Progenitor cell of endocrine pancreas (in vitro differentiated cells): ENCODE measurements around the gene UBE2E1. TPM values are rescaled to one million over a fixed set of nuclear protein-coding genes. Genes with fewer than 3 reads are reported as not detected.

Experiments
- DNase-seq: peaks from one replicate; pipeline ENCODE4 v3.0.0; 2021; ENCODE audit warnings: low spot score; ENCODE audit not compliant: unreplicated experiment
- H3K27ac Mint-ChIP-seq: 2 replicates; pipeline ENCODE4 v1.8.0; 2021; ENCODE audit warnings: mild to moderate bottlenecking, moderate library complexity, mixed read lengths
- H3K27me3 Mint-ChIP-seq: 2 replicates; pipeline ENCODE4 v1.8.0; 2021; ENCODE audit warnings: mixed read lengths
- H3K36me3 Mint-ChIP-seq: 2 replicates; pipeline ENCODE4 v1.8.0; 2022; ENCODE audit warnings: mixed read lengths; ENCODE audit not compliant: insufficient read depth
- H3K4me1 Mint-ChIP-seq: 2 replicates; pipeline ENCODE4 v1.8.0; 2021; ENCODE audit warnings: low read depth, mixed read lengths
- H3K4me3 Mint-ChIP-seq: 2 replicates; pipeline ENCODE4 v1.8.0; 2021; ENCODE audit warnings: low read depth, mild to moderate bottlenecking, moderate library complexity, mixed read lengths
- H3K9me3 Mint-ChIP-seq: 2 replicates; pipeline ENCODE4 v1.8.0; 2021; ENCODE audit warnings: low read depth, mixed read lengths
- CTCF ChIP-seq: fragments of 200-600 bp; sonication (generic); IDR thresholded peaks from one replicate; pipeline ENCODE4 v1.5.0; 2021; ENCODE audit warnings: antibody characterized with exemption, mild to moderate bottlenecking; ENCODE audit not compliant: unreplicated experiment
- total RNA-seq: library from RNA; stranded (reverse); gene quantifications from 2 replicates; pipeline ENCODE4 v1.2.1, GENCODE V29; 2021

Gene UBE2E1
- total RNA-seq, 1 donor from 2014 or later = 134 TPM

GRCh38 chr3:23856286-23856685 is 50.5 kb downstream of the UBE2E1 start:
- no peaks in the 10 kb centered on the region for H3K27me3 Mint-ChIP-seq
- H3K4me1 Mint-ChIP-seq = peaks cover 4% of the 10 kb centered on the region
- peaks cover 15% of the 10 kb centered on the region for H3K36me3 Mint-ChIP-seq
- TF ChIP-seq CTCF = no peak
- DNase-seq = no peak
- H3K9me3 Mint-ChIP-seq = peaks cover 4% of the 10 kb centered on the region
- no peak overlapping the region for H3K4me3 Mint-ChIP-seq
- H3K27ac Mint-ChIP-seq = peak overlapping the region; percentile 67

DNA sequence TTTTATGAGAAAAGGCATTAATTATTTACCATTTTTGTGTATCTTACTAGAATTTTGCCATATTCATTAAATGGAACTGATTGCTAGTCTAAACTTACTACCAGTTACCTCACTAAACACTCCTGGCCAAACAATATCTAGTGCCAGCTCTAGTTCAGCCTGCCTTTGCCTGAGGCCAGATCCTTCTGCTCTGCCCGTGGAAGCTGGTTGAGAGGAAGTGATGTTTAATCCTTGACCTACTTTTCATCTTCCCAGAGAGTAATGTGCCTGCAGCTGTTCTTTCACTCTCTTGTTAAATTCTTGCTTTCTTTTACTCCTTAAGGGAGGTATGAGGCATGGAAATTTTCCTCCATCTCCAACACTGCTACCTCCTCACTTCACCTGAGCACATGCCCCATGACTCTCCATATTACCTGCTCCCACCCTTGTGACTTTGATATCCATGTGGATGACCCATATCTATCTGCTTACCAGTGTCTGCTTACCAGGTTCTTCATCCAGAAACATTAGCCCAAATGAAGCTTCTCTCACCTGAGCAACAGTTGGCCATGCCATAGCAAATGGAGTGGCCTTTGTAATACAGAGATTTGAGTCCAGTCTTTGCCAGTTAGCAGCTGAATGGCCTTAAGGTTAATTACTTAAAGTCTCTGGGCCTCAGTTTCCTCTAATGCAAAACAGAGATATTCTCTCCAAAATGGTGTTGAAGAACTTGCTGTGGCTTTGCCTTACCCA is 53.4 kb downstream of the UBE2E1 start:
- H3K4me1 Mint-ChIP-seq = peaks cover 8% of the 10 kb centered on the region
- H3K9me3 Mint-ChIP-seq = no peaks in the 10 kb centered on the region
- no peak for TF ChIP-seq CTCF
- H3K27ac Mint-ChIP-seq = no peak overlapping the region
- peaks cover 2% of the 10 kb centered on the region for H3K36me3 Mint-ChIP-seq
- no peak overlapping the region for H3K4me3 Mint-ChIP-seq
- DNase-seq = no peak
- no peaks in the 10 kb centered on the region for H3K27me3 Mint-ChIP-seq

GRCh38 chr3:23859839-23860382 is 54.2 kb downstream of the UBE2E1 start:
- Mint-ChIP-seq H3K4me1 (peaks cover 15% of the 10 kb centered on the region), H3K36me3 (peaks cover 2% of the 10 kb centered on the region), H3K27me3 (no peaks in the 10 kb centered on the region), H3K27ac (no peak overlapping the region), H3K4me3 (no peak overlapping the region), H3K9me3 (no peaks in the 10 kb centered on the region)
- no peak for DNase-seq
- no peak for TF ChIP-seq CTCF

DNA sequence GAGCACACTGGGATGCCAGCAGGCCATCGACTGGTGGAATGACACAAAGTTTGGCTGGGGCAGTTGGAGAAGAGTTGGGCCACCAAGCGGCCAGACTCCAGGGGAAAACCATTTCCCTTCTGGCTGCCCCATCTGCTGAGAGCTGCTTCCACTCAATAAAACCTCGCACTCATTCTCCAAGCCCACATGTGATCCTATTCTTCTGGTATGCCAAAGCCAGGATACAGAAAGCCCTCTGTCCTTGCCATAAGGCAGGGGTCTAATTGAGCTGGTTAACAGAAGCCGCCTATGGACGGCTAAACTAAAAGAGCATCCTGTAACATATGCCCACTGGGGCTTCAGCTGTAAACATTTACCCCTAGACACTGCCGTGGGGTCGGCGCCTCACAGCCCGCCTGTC is 55.9 kb downstream of the UBE2E1 start:
- Mint-ChIP-seq H3K4me3 (no peak overlapping the region), H3K9me3 (no peaks in the 10 kb centered on the region), H3K27me3 (no peaks in the 10 kb centered on the region), H3K4me1 (peaks cover 32% of the 10 kb centered on the region), H3K27ac (no peak overlapping the region), H3K36me3 (peaks cover 2% of the 10 kb centered on the region)
- TF ChIP-seq CTCF = no peak
- no peak for DNase-seq

GRCh38 chr3:23863060-23863459 is 57.3 kb downstream of the UBE2E1 start:
- no peak for TF ChIP-seq CTCF
- Mint-ChIP-seq H3K4me1 (peaks cover 35% of the 10 kb centered on the region), H3K9me3 (no peaks in the 10 kb centered on the region), H3K27me3 (no peaks in the 10 kb centered on the region), H3K27ac (peak overlapping the region; percentile 47), H3K4me3 (no peak overlapping the region), H3K36me3 (peaks cover 2% of the 10 kb centered on the region)
- DNase-seq = no peak
